ENCODE measurements around the gene TNFAIP6. TPM values are rescaled to one million over a fixed set of nuclear protein-coding genes. Genes with fewer than 3 reads are reported as not detected.

Gene TNFAIP6
- total and polyA plus RNA-seq, 2 donors (not counting 1 experiment from before 2014, with no cell fraction given) = 28.5 to 53.8 TPM

DNA sequence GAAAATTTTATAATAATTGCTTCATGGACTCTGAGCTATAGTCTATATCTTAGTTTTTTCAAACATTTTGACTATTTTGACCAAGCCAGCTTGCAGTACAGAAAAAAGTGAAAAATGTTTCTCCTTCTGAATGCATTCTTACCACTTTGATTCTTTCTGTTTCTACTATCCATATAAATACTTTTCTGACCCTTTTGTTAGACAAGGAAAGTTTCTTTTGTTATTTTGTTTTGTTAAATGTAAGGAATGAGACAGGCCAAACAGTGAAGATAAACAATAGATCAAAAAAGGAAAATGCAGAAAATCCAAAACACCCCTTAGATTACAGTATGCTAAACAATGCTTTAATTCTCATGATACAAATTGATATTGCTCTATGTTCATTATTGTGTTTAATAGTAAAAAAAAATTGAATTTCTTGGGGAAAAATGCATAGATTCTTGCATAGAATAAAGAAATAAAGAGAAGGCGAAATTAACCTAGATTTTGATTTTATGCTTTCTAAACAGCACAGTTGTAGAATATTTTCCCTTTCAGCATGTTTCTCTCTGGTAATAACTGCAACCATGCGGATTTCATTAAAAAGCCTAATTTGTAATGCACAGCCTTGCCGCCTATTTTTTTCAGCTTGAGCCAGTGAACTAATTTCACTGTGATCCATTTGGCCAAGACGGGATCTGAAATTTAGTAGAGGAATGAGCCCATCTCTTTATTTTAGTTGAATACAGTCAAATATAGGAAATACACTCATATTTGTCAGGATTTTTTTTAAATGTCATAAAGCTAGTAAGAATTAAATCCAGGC is 976 bp downstream of the TNFAIP6 start:
- TF ChIP-seq, protein P1, sequence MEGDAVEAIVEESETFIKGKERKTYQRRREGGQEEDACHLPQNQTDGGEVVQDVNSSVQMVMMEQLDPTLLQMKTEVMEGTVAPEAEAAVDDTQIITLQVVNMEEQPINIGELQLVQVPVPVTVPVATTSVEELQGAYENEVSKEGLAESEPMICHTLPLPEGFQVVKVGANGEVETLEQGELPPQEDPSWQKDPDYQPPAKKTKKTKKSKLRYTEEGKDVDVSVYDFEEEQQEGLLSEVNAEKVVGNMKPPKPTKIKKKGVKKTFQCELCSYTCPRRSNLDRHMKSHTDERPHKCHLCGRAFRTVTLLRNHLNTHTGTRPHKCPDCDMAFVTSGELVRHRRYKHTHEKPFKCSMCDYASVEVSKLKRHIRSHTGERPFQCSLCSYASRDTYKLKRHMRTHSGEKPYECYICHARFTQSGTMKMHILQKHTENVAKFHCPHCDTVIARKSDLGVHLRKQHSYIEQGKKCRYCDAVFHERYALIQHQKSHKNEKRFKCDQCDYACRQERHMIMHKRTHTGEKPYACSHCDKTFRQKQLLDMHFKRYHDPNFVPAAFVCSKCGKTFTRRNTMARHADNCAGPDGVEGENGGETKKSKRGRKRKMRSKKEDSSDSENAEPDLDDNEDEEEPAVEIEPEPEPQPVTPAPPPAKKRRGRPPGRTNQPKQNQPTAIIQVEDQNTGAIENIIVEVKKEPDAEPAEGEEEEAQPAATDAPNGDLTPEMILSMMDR (conservative IDR thresholded peaks at IDR 0.05 in 1 of 2, IDR thresholded peaks at IDR 0.05 in 1 of 2; ENCODE audit: low read depth in 1 of 2, low read length in 2 of 2) = no peak
- TF ChIP-seq EZH2 (IDR thresholded peaks at IDR 0.05; ENCODE audit: low read length, missing control alignments) = no peak
- H3K4me3 ChIP-seq (replicated peaks in 1 of 4; ENCODE audit: control extremely low read depth in 1 of 4, insufficient read depth in 1 of 4, low read depth in 3 of 4, low read length in 4 of 4) = peak overlapping the region; percentile 49 to 70 (median 62)
- no peaks in the 10 kb centered on the region for H4K20me1 ChIP-seq (ENCODE audit: control insufficient read depth, extremely low read depth, insufficient read depth, low read length)
- DNase-seq (ENCODE audit: low read depth in 2 of 2) = no peak
- peak overlapping the region; percentile 64 for H3K27ac ChIP-seq (ENCODE audit: insufficient read depth, low read length)
- no peaks in the 10 kb centered on the region for H3K27me3 ChIP-seq (ENCODE audit: control insufficient read depth, insufficient read depth, low read length)
- no peaks in the 10 kb centered on the region for H3K79me2 ChIP-seq (ENCODE audit: control insufficient read depth, insufficient read depth, low read length)
- H3K36me3 ChIP-seq (ENCODE audit: control insufficient read depth, insufficient read depth, low read length) = no peaks in the 10 kb centered on the region
- H3K4me2 ChIP-seq (ENCODE audit: extremely low read depth, insufficient read depth, low read length) = peak overlapping the region; percentile 86
- H2AFZ ChIP-seq (ENCODE audit: low read length) = no peak overlapping the region
- H3K9me3 ChIP-seq (ENCODE audit: control insufficient read depth, insufficient read depth, low read depth, low read length) = no peaks in the 10 kb centered on the region
- peaks cover 4% of the 10 kb centered on the region for H3K4me1 ChIP-seq (ENCODE audit: control insufficient read depth, extremely low read depth, insufficient read depth, low read length)
- H3K9ac ChIP-seq (ENCODE audit: insufficient read depth, low read length) = peak overlapping the region; percentile 8

DNA sequence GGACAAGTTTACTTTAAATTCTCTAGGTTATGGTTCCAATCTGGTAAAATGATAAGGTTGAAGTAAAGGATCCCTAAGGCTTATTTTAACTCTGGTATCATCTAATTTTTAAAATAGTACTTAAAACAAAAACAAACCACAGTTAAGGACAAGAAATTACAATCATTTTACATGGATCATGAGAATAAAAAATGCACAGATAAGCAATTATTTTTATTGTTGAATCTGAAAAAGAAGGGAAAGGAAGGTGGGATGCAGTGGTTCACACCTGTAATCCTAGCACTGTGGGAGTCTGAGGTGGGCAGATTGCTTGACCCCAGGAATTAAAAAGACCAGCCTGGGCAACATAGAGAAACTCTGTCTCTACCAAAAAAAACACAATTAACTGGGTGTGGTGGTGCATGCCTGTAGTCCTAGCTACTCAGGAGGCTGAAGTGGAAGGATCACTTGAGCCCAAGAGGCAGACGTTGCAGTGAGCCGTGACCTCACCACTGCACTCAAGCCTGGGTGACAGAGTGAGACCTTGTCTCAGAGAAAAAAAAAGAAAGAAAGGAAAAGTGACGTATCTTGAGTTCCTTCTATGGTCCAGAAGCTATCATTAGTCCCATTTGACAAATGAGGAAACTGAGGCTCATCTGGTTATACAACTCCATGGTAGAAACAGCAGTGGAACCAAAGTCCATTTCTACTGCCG is 2.5 kb downstream of the TNFAIP6 start:
- no peak for DNase-seq (ENCODE audit: low read depth in 2 of 2)
- Histone ChIP-seq H3K9ac (ENCODE audit: insufficient read depth, low read length) (no peak overlapping the region), H4K20me1 (ENCODE audit: control insufficient read depth, extremely low read depth, insufficient read depth, low read length) (no peaks in the 10 kb centered on the region), H3K27me3 (ENCODE audit: control insufficient read depth, insufficient read depth, low read length) (no peaks in the 10 kb centered on the region), H3K4me3 (replicated peaks in 1 of 4; ENCODE audit: control extremely low read depth in 1 of 4, insufficient read depth in 1 of 4, low read depth in 3 of 4, low read length in 4 of 4) (peak overlapping the region in 1 of 4 experiments; percentile 9), H3K36me3 (ENCODE audit: control insufficient read depth, insufficient read depth, low read length) (no peaks in the 10 kb centered on the region), H2AFZ (ENCODE audit: low read length) (no peak overlapping the region), H3K79me2 (ENCODE audit: control insufficient read depth, insufficient read depth, low read length) (no peaks in the 10 kb centered on the region), H3K4me1 (ENCODE audit: control insufficient read depth, extremely low read depth, insufficient read depth, low read length) (peaks cover 4% of the 10 kb centered on the region), H3K9me3 (ENCODE audit: control insufficient read depth, insufficient read depth, low read depth, low read length) (no peaks in the 10 kb centered on the region), H3K27ac (ENCODE audit: insufficient read depth, low read length) (no peak overlapping the region), H3K4me2 (ENCODE audit: extremely low read depth, insufficient read depth, low read length) (no peak overlapping the region)
- TF ChIP-seq, protein P1 (conservative IDR thresholded peaks at IDR 0.05 in 1 of 2, IDR thresholded peaks at IDR 0.05 in 1 of 2; ENCODE audit: low read depth in 1 of 2, low read length in 2 of 2) = no peak
- no peak for TF ChIP-seq EZH2 (IDR thresholded peaks at IDR 0.05; ENCODE audit: low read length, missing control alignments)

GRCh38 chr2:151361674-151362370 is 4.4 kb downstream of the TNFAIP6 start:
- Histone ChIP-seq H3K27me3 (ENCODE audit: control insufficient read depth, insufficient read depth, low read length) (no peaks in the 10 kb centered on the region), H3K36me3 (ENCODE audit: control insufficient read depth, insufficient read depth, low read length) (no peaks in the 10 kb centered on the region), H4K20me1 (ENCODE audit: control insufficient read depth, extremely low read depth, insufficient read depth, low read length) (no peaks in the 10 kb centered on the region), H3K4me1 (ENCODE audit: control insufficient read depth, extremely low read depth, insufficient read depth, low read length) (peaks cover 2% of the 10 kb centered on the region), H3K4me2 (ENCODE audit: extremely low read depth, insufficient read depth, low read length) (no peak overlapping the region), H3K27ac (ENCODE audit: insufficient read depth, low read length) (no peak overlapping the region), H3K79me2 (ENCODE audit: control insufficient read depth, insufficient read depth, low read length) (no peaks in the 10 kb centered on the region), H3K4me3 (replicated peaks in 1 of 4; ENCODE audit: control extremely low read depth in 1 of 4, insufficient read depth in 1 of 4, low read depth in 3 of 4, low read length in 4 of 4) (no peak overlapping the region), H2AFZ (ENCODE audit: low read length) (no peak overlapping the region), H3K9ac (ENCODE audit: insufficient read depth, low read length) (no peak overlapping the region), H3K9me3 (ENCODE audit: control insufficient read depth, insufficient read depth, low read depth, low read length) (no peaks in the 10 kb centered on the region)
- TF ChIP-seq, protein P1 (conservative IDR thresholded peaks at IDR 0.05 in 1 of 2, IDR thresholded peaks at IDR 0.05 in 1 of 2; ENCODE audit: low read depth in 1 of 2, low read length in 2 of 2) = no peak
- no peak for TF ChIP-seq EZH2 (IDR thresholded peaks at IDR 0.05; ENCODE audit: low read length, missing control alignments)
- DNase-seq (ENCODE audit: low read depth in 2 of 2) = peak in 1 of 2 donors; percentile 56
